OCI-LY1 (cell line): ENCODE results near the gene KRT6A.

Experiments used
- H2AFZ ChIP-seq: fragments of 200-600 bp; sonication (generic), shearing (Covaris generic); 2 replicates; pipeline ENCODE4 v1.6.0; 2014; ENCODE audit warnings: antibody characterized with exemption, mild to moderate bottlenecking, low read length
- H3F3A ChIP-seq: fragments of 200-600 bp; sonication (generic), shearing (Covaris generic); 2 replicates; pipeline ENCODE4 v1.6.0; 2014; ENCODE audit warnings: mild to moderate bottlenecking, antibody characterized with exemption, low read length, moderate library complexity; ENCODE audit not compliant: insufficient read depth
- H3K27ac ChIP-seq: fragments of 200-600 bp; sonication (generic); 2 replicates; pipeline ENCODE4 v1.5.1; 2014; ENCODE audit warnings: low read length, mixed run types, mild to moderate bottlenecking, low read depth; ENCODE audit not compliant: poor library complexity, severe bottlenecking
- H3K27me3 ChIP-seq: fragments of 200-600 bp; sonication (generic); 2 replicates; pipeline ENCODE4 v1.6.0; 2014; ENCODE audit warnings: antibody characterized with exemption, mild to moderate bottlenecking, low read length, moderate library complexity; ENCODE audit not compliant: insufficient read depth
- H3K36me3 ChIP-seq: fragments of 200-600 bp; sonication (generic); 2 replicates; pipeline ENCODE4 v1.6.1; 2014; ENCODE audit warnings: mild to moderate bottlenecking, antibody characterized with exemption, low read length, moderate library complexity, mixed read lengths; ENCODE audit not compliant: insufficient read depth
- H3K4me1 ChIP-seq: fragments of 200-600 bp; sonication (generic); 2 replicates; pipeline ENCODE4 v1.5.1; 2014; ENCODE audit warnings: mild to moderate bottlenecking, low read length, moderate library complexity; ENCODE audit not compliant: insufficient read depth, severe bottlenecking
- H3K4me2 ChIP-seq: fragments of 200-600 bp; sonication (generic), shearing (Covaris generic); 2 replicates; pipeline ENCODE4 v1.6.1; 2014; ENCODE audit warnings: low read length
- H3K4me3 ChIP-seq: fragments of 200-600 bp; sonication (generic); 2 replicates; pipeline ENCODE4 v1.5.1; 2014; ENCODE audit warnings: low read length, low read depth, mild to moderate bottlenecking, mixed read lengths; ENCODE audit not compliant: poor library complexity, severe bottlenecking
- H3K79me2 ChIP-seq: fragments of 200-600 bp; shearing (Covaris generic); 2 replicates; pipeline ENCODE4 v1.6.1; 2016; ENCODE audit warnings: mixed run types, low read length, mixed read lengths; ENCODE audit not compliant: insufficient read depth
- H3K9ac ChIP-seq: fragments of 200-600 bp; sonication (generic), shearing (Covaris generic); 2 replicates; pipeline ENCODE4 v1.6.1; 2014; ENCODE audit warnings: mild to moderate bottlenecking, low read length, mixed read lengths
- H3K9me2 ChIP-seq: fragments of 200-600 bp; sonication (generic), shearing (Covaris generic); 2 replicates; pipeline ENCODE4 v1.6.1; 2014; ENCODE audit warnings: low read depth, mild to moderate bottlenecking, low read length, mixed read lengths
- H3K9me3 ChIP-seq: fragments of 200-600 bp; shearing (Covaris generic); 2 replicates; pipeline ENCODE4 v1.6.1; 2014; ENCODE audit warnings: low read length, mixed read lengths
- H4K20me1 ChIP-seq: fragments of 200-600 bp; sonication (generic), shearing (Covaris generic); 2 replicates; pipeline ENCODE4 v1.6.0; 2016; ENCODE audit warnings: mild to moderate bottlenecking, low read length; ENCODE audit not compliant: insufficient read depth
- EZH2 ChIP-seq: fragments of 200-600 bp; sonication (generic), shearing (Covaris generic); IDR thresholded peaks from 2 replicates; pipeline ENCODE4 v1.8.0; 2017; ENCODE audit warnings: borderline replicate concordance, mixed run types, mild to moderate bottlenecking, antibody characterized with exemption, low read length, moderate library complexity, mixed read lengths
- TF ChIP-seq, protein P1 (sequence below): fragments of 200-600 bp; sonication (generic), shearing (Covaris generic); IDR thresholded peaks from 2 replicates; pipeline ENCODE4 v1.5.1; 2017; ENCODE audit warnings: mild to moderate bottlenecking, antibody characterized with exemption, low read length, moderate library complexity, mixed read lengths

The KRT6A gene

DNA sequence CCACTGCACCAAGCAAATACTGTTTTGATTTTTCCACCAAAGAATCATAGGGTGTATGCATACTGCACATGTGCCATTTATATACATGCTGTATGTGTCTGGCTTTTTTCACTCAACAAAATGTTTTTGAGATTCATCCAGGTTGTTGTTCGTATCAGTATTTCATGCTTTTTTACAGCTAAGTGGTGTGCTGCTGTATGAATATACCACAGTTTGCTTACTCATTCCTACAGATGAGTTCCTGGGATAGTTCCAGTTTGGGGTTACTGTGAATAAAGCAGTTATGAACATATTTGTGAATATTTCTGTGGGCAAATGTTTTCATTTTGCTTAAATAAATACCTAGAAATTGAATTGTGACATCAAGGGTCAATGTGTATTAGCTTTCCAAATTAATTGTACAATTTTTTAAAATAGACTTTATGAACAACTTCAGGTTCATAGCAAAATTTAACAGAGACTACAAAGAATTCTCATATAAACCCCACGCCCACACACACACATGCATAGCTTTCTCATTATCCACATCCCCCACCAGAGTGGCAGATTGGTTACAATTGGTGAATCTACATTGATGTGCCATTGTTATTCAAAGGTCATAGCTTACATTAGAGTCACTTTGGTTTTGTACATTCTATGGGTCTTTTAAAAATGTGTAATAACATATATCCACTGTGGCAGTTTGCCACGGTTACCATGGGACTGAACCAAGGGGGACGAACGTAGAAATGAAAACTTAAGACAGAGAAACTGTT, 6.9 kb upstream of the KRT6A start:
- H3K4me3 ChIP-seq: no peak overlapping the region
- no peak overlapping the region for H3K4me2 ChIP-seq
- H3K36me3 ChIP-seq: no peaks in the 10 kb centered on the region
- no peaks in the 10 kb centered on the region for H3K9me3 ChIP-seq
- no peaks in the 10 kb centered on the region for H3K79me2 ChIP-seq
- H2AFZ ChIP-seq: no peak overlapping the region
- no peak overlapping the region for H3K27ac ChIP-seq
- H3K27me3 ChIP-seq: no peaks in the 10 kb centered on the region
- no peak overlapping the region for H3K9ac ChIP-seq
- H3K9me2 ChIP-seq: no peaks in the 10 kb centered on the region
- no peaks in the 10 kb centered on the region for H3F3A ChIP-seq
- no peaks in the 10 kb centered on the region for H3K4me1 ChIP-seq
- no peak for TF ChIP-seq EZH2
- TF ChIP-seq, protein P1, sequence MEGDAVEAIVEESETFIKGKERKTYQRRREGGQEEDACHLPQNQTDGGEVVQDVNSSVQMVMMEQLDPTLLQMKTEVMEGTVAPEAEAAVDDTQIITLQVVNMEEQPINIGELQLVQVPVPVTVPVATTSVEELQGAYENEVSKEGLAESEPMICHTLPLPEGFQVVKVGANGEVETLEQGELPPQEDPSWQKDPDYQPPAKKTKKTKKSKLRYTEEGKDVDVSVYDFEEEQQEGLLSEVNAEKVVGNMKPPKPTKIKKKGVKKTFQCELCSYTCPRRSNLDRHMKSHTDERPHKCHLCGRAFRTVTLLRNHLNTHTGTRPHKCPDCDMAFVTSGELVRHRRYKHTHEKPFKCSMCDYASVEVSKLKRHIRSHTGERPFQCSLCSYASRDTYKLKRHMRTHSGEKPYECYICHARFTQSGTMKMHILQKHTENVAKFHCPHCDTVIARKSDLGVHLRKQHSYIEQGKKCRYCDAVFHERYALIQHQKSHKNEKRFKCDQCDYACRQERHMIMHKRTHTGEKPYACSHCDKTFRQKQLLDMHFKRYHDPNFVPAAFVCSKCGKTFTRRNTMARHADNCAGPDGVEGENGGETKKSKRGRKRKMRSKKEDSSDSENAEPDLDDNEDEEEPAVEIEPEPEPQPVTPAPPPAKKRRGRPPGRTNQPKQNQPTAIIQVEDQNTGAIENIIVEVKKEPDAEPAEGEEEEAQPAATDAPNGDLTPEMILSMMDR: no peak
- H4K20me1 ChIP-seq: no peaks in the 10 kb centered on the region

DNA sequence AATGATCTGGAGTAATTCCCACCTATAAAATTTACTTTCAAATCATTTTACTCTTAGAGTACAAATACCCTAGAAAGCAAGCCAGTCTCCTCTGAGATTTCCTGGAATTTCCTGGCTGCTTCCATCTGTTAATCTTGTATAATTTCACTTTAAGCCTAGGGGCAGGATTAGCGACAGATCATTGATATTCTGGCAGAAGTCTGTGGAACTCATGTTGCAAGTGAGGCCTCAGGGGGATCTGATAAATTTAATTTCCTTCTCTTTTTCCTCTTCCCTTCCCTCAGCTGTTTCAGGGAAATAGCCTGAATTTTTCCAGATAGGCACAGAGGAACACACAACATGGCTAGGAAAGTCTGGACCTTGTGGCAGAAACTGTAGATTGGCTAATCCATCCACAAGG, 5.9 kb upstream of the KRT6A start:
- TF ChIP-seq, protein P1: no peak
- no peak for TF ChIP-seq EZH2
- no peak overlapping the region for H2AFZ ChIP-seq
- no peaks in the 10 kb centered on the region for H3K27me3 ChIP-seq

DNA sequence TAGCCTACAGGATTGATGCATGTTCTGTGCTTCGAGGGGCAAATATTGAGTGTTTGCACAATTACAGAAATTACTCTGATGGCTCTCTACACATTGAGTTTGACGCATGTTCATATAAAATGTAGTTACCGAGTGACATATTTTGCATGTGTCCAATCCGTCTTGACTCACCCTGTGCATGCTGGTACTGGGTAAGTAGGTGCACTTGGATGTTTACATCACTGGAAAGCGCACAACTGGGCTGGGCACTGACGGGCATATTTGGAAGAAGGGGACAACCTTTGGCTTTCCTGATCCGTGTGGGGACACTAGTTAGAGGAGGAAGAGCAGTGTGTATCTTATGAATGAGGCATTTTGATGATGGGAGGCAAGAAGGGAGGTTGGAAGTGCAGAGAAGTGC, 4.9 kb upstream of the KRT6A start:
- Histone ChIP-seq H3K9me2 (no peaks in the 10 kb centered on the region), H3K36me3 (no peaks in the 10 kb centered on the region), H3K4me2 (no peak overlapping the region), H3K4me3 (no peak overlapping the region), H3K9me3 (no peaks in the 10 kb centered on the region), H3K9ac (no peak overlapping the region), H3K27me3 (no peaks in the 10 kb centered on the region), H3K4me1 (no peaks in the 10 kb centered on the region), H3K27ac (no peak overlapping the region), H2AFZ (no peak overlapping the region), H3K79me2 (no peaks in the 10 kb centered on the region), H4K20me1 (no peaks in the 10 kb centered on the region), H3F3A (no peaks in the 10 kb centered on the region)
- TF ChIP-seq, protein P1: no peak
- TF ChIP-seq EZH2: no peak

More for the DNA sequence above, 5.9 kb upstream of the KRT6A start:
- Histone ChIP-seq H3K9me3 (no peaks in the 10 kb centered on the region), H4K20me1 (no peaks in the 10 kb centered on the region), H3K9me2 (no peaks in the 10 kb centered on the region), H3K4me1 (no peaks in the 10 kb centered on the region), H3K9ac (no peak overlapping the region), H3K36me3 (no peaks in the 10 kb centered on the region), H3K27ac (no peak overlapping the region), H3K79me2 (no peaks in the 10 kb centered on the region), H3K4me2 (no peak overlapping the region), H3F3A (no peaks in the 10 kb centered on the region), H3K4me3 (no peak overlapping the region)
